Measurements from ENCODE around the gene LRMDA.

Gene LRMDA

DNA sequence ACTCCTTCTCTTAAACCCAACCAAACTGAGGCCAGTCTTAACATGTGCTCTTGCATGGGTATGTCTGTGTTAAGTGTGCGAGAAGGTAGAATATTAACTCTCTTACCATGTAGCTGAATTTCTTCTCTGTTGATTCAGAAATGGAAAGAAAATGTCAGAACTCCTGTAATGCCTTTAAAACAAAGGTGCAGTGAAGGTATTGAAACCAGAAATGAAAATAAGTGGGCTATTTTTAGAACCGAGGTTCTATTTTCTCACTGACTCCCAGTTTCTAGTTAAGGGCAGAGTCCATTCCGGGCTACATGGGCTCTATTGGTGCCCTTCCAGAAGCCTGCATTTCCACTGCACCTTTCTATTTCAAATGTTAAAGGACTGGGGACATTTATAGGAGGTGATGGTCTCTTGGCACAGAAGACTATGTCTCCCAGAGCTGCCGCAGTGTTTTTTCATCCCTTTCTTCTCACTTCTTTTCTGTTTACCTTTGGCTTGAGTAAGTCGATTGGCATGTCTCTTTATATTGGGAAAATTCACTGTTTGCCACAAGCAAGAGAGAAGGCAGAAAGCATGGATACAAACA lies 174.9 kb downstream of the LRMDA start:
- Histone ChIP-seq H3K27ac (ENCODE audit: low read length) (no peak overlapping the region), H3K4me3 (ENCODE audit: low read length) (no peak overlapping the region)

DNA sequence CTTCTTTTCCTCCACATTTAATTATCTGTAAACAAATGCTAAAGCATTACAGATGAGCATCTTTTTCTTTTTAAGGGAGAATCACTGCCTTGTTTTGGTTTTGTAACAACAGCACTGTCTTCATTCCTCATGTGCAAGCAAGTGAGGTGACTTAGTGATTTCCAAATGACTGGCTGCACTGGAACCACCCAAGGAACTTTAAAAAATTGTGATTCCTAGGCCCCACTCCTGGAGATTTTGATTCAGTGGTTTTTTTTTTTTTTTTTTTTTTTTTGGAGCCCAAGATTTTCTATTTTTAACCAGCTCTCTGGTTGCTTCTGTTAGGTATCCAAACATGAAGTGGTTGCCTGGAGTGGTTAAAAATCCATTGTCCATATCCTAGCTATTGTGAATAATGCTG lies 176.2 kb downstream of the LRMDA start:
- H4K20me1 ChIP-seq (ENCODE audit: insufficient read depth, low read length) = no peaks in the 10 kb centered on the region
- no peak overlapping the region for H3K4me3 ChIP-seq (ENCODE audit: low read length)
- TF ChIP-seq EZH2phosphoT487 (IDR thresholded peaks at IDR 0.05; ENCODE audit: low read depth) = no peak
- TF ChIP-seq, protein P1, sequence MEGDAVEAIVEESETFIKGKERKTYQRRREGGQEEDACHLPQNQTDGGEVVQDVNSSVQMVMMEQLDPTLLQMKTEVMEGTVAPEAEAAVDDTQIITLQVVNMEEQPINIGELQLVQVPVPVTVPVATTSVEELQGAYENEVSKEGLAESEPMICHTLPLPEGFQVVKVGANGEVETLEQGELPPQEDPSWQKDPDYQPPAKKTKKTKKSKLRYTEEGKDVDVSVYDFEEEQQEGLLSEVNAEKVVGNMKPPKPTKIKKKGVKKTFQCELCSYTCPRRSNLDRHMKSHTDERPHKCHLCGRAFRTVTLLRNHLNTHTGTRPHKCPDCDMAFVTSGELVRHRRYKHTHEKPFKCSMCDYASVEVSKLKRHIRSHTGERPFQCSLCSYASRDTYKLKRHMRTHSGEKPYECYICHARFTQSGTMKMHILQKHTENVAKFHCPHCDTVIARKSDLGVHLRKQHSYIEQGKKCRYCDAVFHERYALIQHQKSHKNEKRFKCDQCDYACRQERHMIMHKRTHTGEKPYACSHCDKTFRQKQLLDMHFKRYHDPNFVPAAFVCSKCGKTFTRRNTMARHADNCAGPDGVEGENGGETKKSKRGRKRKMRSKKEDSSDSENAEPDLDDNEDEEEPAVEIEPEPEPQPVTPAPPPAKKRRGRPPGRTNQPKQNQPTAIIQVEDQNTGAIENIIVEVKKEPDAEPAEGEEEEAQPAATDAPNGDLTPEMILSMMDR (IDR thresholded peaks at IDR 0.05; ENCODE audit: low read depth, low read length) = no peak
- H3K36me3 ChIP-seq (replicated peaks; ENCODE audit: low read depth, low read length) = no peaks in the 10 kb centered on the region
- no peak overlapping the region for H3K9ac ChIP-seq (ENCODE audit: low read length)
- H3K27me3 ChIP-seq (ENCODE audit: low read depth, low read length) = no peaks in the 10 kb centered on the region
- no peak overlapping the region for H2AFZ ChIP-seq (ENCODE audit: low read depth, low read length)
- peaks cover 8% of the 10 kb centered on the region; the same call in 1 of the 2 replicates for H3K4me1 ChIP-seq (ENCODE audit: low read length)
- H3K27ac ChIP-seq (ENCODE audit: low read length) = no peak overlapping the region
- no peaks in the 10 kb centered on the region for H3K79me2 ChIP-seq (ENCODE audit: low read length)
- H3K9me3 ChIP-seq (ENCODE audit: insufficient read depth, low read length) = no peaks in the 10 kb centered on the region
- H3K4me2 ChIP-seq (ENCODE audit: low read length) = no peak overlapping the region

More for the DNA sequence above, 174.9 kb downstream of the LRMDA start:
- no peaks in the 10 kb centered on the region for H3K79me2 ChIP-seq (ENCODE audit: low read length)
- H3K9ac ChIP-seq (ENCODE audit: low read length) = no peak overlapping the region
- TF ChIP-seq, protein P1 (IDR thresholded peaks at IDR 0.05; ENCODE audit: low read depth, low read length) = no peak
- no peak for TF ChIP-seq EZH2phosphoT487 (IDR thresholded peaks at IDR 0.05; ENCODE audit: low read depth)
- H3K4me2 ChIP-seq (ENCODE audit: low read length) = no peak overlapping the region
- no peaks in the 10 kb centered on the region for H3K27me3 ChIP-seq (ENCODE audit: low read depth, low read length)
- no peak overlapping the region for H2AFZ ChIP-seq (ENCODE audit: low read depth, low read length)
- H3K4me1 ChIP-seq (ENCODE audit: low read length) = peaks cover 4% of the 10 kb centered on the region; the same call in 1 of the 2 replicates
- H3K9me3 ChIP-seq (ENCODE audit: insufficient read depth, low read length) = no peaks in the 10 kb centered on the region
- no peaks in the 10 kb centered on the region for H4K20me1 ChIP-seq (ENCODE audit: insufficient read depth, low read length)
- H3K36me3 ChIP-seq (replicated peaks; ENCODE audit: low read depth, low read length) = no peaks in the 10 kb centered on the region

DNA sequence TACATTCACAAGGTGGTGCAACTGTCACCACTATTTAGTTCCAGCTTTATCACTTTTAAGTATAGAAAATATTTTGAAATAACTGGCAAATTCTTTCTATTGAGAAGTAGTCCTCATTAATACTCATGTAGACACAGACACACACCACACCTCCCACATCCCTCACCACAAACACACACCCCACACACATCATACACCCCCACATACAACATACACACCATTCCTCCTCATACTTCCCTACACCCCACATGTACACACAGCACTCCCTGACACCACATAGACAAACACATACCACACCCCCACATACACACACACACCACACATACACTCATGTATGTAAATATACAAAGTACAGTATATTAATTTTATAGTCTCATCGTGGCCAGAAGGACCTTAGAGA lies 178.8 kb downstream of the LRMDA start:
- no peaks in the 10 kb centered on the region for H4K20me1 ChIP-seq (ENCODE audit: insufficient read depth, low read length)
- no peak overlapping the region for H3K9ac ChIP-seq (ENCODE audit: low read length)
- TF ChIP-seq EZH2phosphoT487 (IDR thresholded peaks at IDR 0.05; ENCODE audit: low read depth) = no peak
- TF ChIP-seq, protein P1 (IDR thresholded peaks at IDR 0.05; ENCODE audit: low read depth, low read length) = no peak
- no peaks in the 10 kb centered on the region for H3K36me3 ChIP-seq (replicated peaks; ENCODE audit: low read depth, low read length)
- H3K27me3 ChIP-seq (ENCODE audit: low read depth, low read length) = no peaks in the 10 kb centered on the region
- no peaks in the 10 kb centered on the region for H3K79me2 ChIP-seq (ENCODE audit: low read length)
- H3K9me3 ChIP-seq (ENCODE audit: insufficient read depth, low read length) = no peaks in the 10 kb centered on the region
- no peak overlapping the region for H3K4me2 ChIP-seq (ENCODE audit: low read length)
- H3K27ac ChIP-seq (ENCODE audit: low read length) = no peak overlapping the region
- peaks cover 8% of the 10 kb centered on the region; the same call in 1 of the 2 replicates for H3K4me1 ChIP-seq (ENCODE audit: low read length)
- H3K4me3 ChIP-seq (ENCODE audit: low read length) = no peak overlapping the region
- no peak overlapping the region for H2AFZ ChIP-seq (ENCODE audit: low read depth, low read length)

DNA sequence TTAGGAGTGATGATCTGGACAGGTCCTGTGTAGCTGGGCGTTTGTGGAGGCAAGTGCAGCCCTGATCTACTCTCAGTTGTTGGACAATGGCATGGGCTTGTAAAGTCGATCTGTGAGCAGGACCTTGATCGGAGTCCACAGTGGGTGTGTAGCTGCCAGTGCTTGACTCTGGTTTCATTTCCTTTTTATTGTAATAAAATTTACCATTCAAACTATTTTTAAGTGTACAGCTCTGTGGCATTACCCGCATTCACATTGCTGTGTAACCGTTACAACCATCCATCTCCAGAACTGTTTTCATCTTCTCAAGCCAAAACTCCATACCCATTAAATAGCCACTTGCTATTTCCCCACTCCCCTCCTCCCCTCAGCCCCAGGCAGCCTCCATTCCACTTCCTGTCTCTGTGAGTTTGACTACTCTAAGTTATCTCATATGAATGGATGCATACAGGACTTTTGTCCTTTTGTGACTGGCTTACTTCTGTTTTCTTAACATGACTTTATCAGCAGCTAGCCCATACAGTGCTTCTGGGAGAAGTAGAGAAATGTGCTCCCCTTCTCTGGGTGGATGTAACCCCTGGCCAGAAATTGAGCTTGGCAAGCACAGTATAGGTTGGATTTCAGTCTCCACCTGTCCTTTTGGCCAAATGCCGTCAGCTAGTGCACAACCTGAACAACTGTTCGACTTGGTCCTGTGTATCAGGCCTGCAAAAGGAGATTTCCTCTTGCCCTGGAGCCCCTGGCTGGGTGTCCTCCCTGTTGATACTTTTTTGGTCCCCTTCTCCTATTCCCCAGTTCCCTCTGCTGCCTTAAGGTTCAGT lies 180.0 kb downstream of the LRMDA start:
- H3K36me3 ChIP-seq (replicated peaks; ENCODE audit: low read depth, low read length) = no peaks in the 10 kb centered on the region
- no peaks in the 10 kb centered on the region for H3K9me3 ChIP-seq (ENCODE audit: insufficient read depth, low read length)
- no peaks in the 10 kb centered on the region for H3K79me2 ChIP-seq (ENCODE audit: low read length)
- no peak for TF ChIP-seq EZH2phosphoT487 (IDR thresholded peaks at IDR 0.05; ENCODE audit: low read depth)
- TF ChIP-seq, protein P1 (IDR thresholded peaks at IDR 0.05; ENCODE audit: low read depth, low read length) = no peak
- H3K9ac ChIP-seq (ENCODE audit: low read length) = no peak overlapping the region
- H2AFZ ChIP-seq (ENCODE audit: low read depth, low read length) = no peak overlapping the region
- H3K4me1 ChIP-seq (ENCODE audit: low read length) = peaks cover 4% of the 10 kb centered on the region; the same call in 1 of the 2 replicates
- H3K27me3 ChIP-seq (ENCODE audit: low read depth, low read length) = no peaks in the 10 kb centered on the region
- H3K4me3 ChIP-seq (ENCODE audit: low read length) = no peak overlapping the region
- no peak overlapping the region for H3K27ac ChIP-seq (ENCODE audit: low read length)
- no peaks in the 10 kb centered on the region for H4K20me1 ChIP-seq (ENCODE audit: insufficient read depth, low read length)
- H3K4me2 ChIP-seq (ENCODE audit: low read length) = no peak overlapping the region

Measured in OCI-LY3 (cell line).